SK-N-SH (cell line): Measurements from ENCODE around the gene TMEM30A. TPM values are rescaled to one million over a fixed set of nuclear protein-coding genes. Genes with fewer than 3 reads are reported as not detected.

Experiments
- CTCF ChIA-PET: fragments of 300-600, 350-600 bp; formaldehyde crosslinking; extraction: SDS; loops from one replicate; lab custom pipeline; 2021; lab: Yijun Ruan, JAX
- POLR2A ChIA-PET: fragments of 350-600 bp; sonication (Branson Sonifier 250); formaldehyde crosslinking; extraction: SDS; loops from one replicate; lab custom pipeline; 2020; ENCODE audit warnings: antibody characterized with exemption, inconsistent platforms; lab: Yijun Ruan, JAX
- DNase-seq: peaks from one replicate; pipeline ENCODE4 v3.0.0; 2012
- H2AFZ ChIP-seq: fragments of 200-600 bp; sonication (generic); 2 replicates; pipeline ENCODE4 v1.8.1; 2016; ENCODE audit warnings: antibody characterized with exemption, mild to moderate bottlenecking, low read depth
- H3F3A ChIP-seq: fragments of 200-600 bp; sonication (generic); replicated peaks from 2 replicates; pipeline ENCODE3; 2016; ENCODE audit warnings: antibody characterized with exemption, mild to moderate bottlenecking; ENCODE audit not compliant: insufficient read depth
- H3K27ac ChIP-seq, 2 experiments: fragments of 200-500 bp in 1 of 2; fragments of 200-600 bp in 1 of 2; sonication (Bioruptor generic) in 1 of 2; sonication (generic), shearing (Covaris generic) in 1 of 2; 2 replicates each; pipeline versions ENCODE4 v1.5.1 to v1.6.1; 2014 to 2016; ENCODE audit warnings: low read depth in 2 of 2, inconsistent platforms in 1 of 2, low read length in 1 of 2, mild to moderate bottlenecking in 1 of 2, mixed read lengths in 1 of 2
- H3K27me3 ChIP-seq: fragments of 200-600 bp; sonication (generic), shearing (Covaris generic); 2 replicates; pipeline ENCODE4 v1.6.1; 2016; ENCODE audit warnings: mixed run types; ENCODE audit not compliant: insufficient read depth
- H3K36me3 ChIP-seq, 2 experiments: fragments of 200-500 bp in 1 of 2; fragments of 200-600 bp in 1 of 2; sonication (Bioruptor generic) in 1 of 2; sonication (generic) in 1 of 2; replicated peaks in 1 of 2; 2 replicates each; pipeline versions ENCODE3 to v1.5.1; 2014 to 2016; ENCODE audit warnings: low read length in 1 of 2, mild to moderate bottlenecking in 1 of 2; ENCODE audit not compliant: insufficient read depth in 2 of 2, control insufficient read depth in 1 of 2
- H3K4me1 ChIP-seq, 2 experiments: fragments of 200-500 bp in 1 of 2; fragments of 200-600 bp in 1 of 2; sonication (Bioruptor generic) in 1 of 2; sonication (generic), shearing (Covaris generic) in 1 of 2; 2 replicates each; pipeline versions ENCODE4 v1.5.1 to v1.6.1; 2014 to 2016; ENCODE audit warnings: low read depth in 1 of 2, low read length in 1 of 2, mixed run types in 1 of 2; ENCODE audit not compliant: insufficient read depth in 2 of 2, control insufficient read depth in 1 of 2
- H3K4me2 ChIP-seq: fragments of 200-600 bp; sonication (generic), shearing (Covaris generic); 2 replicates; pipeline ENCODE4 v1.6.1; 2017; ENCODE audit warnings: mixed run types
- H3K4me3 ChIP-seq, 2 experiments: fragments of 200-500 bp in 1 of 2; fragments of 200-600 bp in 1 of 2; sonication (Bioruptor generic) in 1 of 2; sonication (generic), shearing (Covaris generic) in 1 of 2; 2 replicates each; pipeline versions ENCODE4 v1.5.1 to v1.8.1; 2014 to 2016; ENCODE audit warnings: low read depth in 2 of 2, inconsistent platforms in 1 of 2, low read length in 1 of 2, mild to moderate bottlenecking in 1 of 2, mixed read lengths in 1 of 2, moderate library complexity in 1 of 2
- H3K79me2 ChIP-seq: fragments of 200-600 bp; sonication (generic); 2 replicates; pipeline ENCODE4 v1.8.1; 2017; ENCODE audit warnings: mild to moderate bottlenecking; ENCODE audit not compliant: insufficient read depth
- H3K9ac ChIP-seq: fragments of 200-600 bp; sonication (generic); 2 replicates; pipeline ENCODE4 v1.6.1; 2017; ENCODE audit warnings: mixed run types
- H3K9me2 ChIP-seq: fragments of 200-600 bp; sonication (generic); 2 replicates; pipeline ENCODE4 v1.6.1; 2017; ENCODE audit warnings: mixed run types
- H3K9me3 ChIP-seq: fragments of 200-600 bp; sonication (generic); 2 replicates; pipeline ENCODE4 v1.6.1; 2017; ENCODE audit warnings: mixed run types, mild to moderate bottlenecking, moderate library complexity
- H4K20me1 ChIP-seq: fragments of 200-600 bp; sonication (generic); 2 replicates; pipeline ENCODE4 v1.6.1; 2017; ENCODE audit warnings: mild to moderate bottlenecking, mixed run types; ENCODE audit not compliant: insufficient read depth
- CTCF ChIP-seq: fragments of 200-600 bp; sonication (generic); IDR thresholded peaks from 2 replicates; pipeline ENCODE4 v1.6.1; 2017; ENCODE audit warnings: antibody characterized with exemption, mild to moderate bottlenecking, moderate library complexity
- FOSL2 ChIP-seq: IDR thresholded peaks from 2 replicates; pipeline ENCODE4 v1.4.0; 2012; ENCODE audit warnings: low read depth, mild to moderate bottlenecking, moderate library complexity, borderline replicate concordance
- FOXM1 ChIP-seq: IDR thresholded peaks from 2 replicates; pipeline ENCODE4 v1.4.0; 2012; ENCODE audit warnings: low read depth, mild to moderate bottlenecking
- IRF3 ChIP-seq: fragments of 150-350 bp; IDR thresholded peaks from 2 replicates; pipeline ENCODE4 v1.6.1; 2016; ENCODE audit warnings: mild to moderate bottlenecking, low read depth, low read length
- MAX ChIP-seq: IDR thresholded peaks from 2 replicates; pipeline ENCODE4 v1.4.0; 2012; ENCODE audit warnings: low read depth
- MEF2A ChIP-seq: IDR thresholded peaks from 2 replicates; pipeline ENCODE4 v1.4.0; 2012; ENCODE audit warnings: low read depth, borderline replicate concordance
- NFIC ChIP-seq: IDR thresholded peaks from 2 replicates; pipeline ENCODE4 v1.4.0; 2012; ENCODE audit warnings: borderline replicate concordance
- NRF1 ChIP-seq: IDR thresholded peaks from 2 replicates; pipeline ENCODE4 v1.6.1; 2012; ENCODE audit warnings: low read depth, mild to moderate bottlenecking, low read length
- PBX3 ChIP-seq: IDR thresholded peaks from 2 replicates; pipeline ENCODE4; 2012
- POLR2AphosphoS5 ChIP-seq: IDR thresholded peaks from 2 replicates; pipeline ENCODE4 v1.6.1; 2012; ENCODE audit warnings: low read depth, low read length
- SIN3A ChIP-seq: IDR thresholded peaks from 2 replicates; pipeline ENCODE4 v1.6.1; 2012; ENCODE audit warnings: low read depth, mild to moderate bottlenecking, low read length, moderate library complexity, borderline replicate concordance
- SMC3 ChIP-seq: IDR thresholded peaks from 2 replicates; pipeline ENCODE4 v1.6.1; 2012; ENCODE audit warnings: low read depth, low read length, improper control_type of control experiment
- TCF12 ChIP-seq: IDR thresholded peaks from 2 replicates; pipeline ENCODE4 v1.4.0; 2012
- USF2 ChIP-seq: fragments of 150-350 bp; IDR thresholded peaks from 2 replicates; pipeline ENCODE4 v1.6.1; 2017; ENCODE audit warnings: antibody characterized with exemption, low read length, low read depth, borderline replicate concordance
- whole genome bisulfite sequencing: methylation state at CpG from one replicate; pipeline ENCODE4 v1.1.6; 2017; ENCODE audit warnings: low lambda C conversion rate; 5-methylcytosine and 5-hydroxymethylcytosine counted together
- polyA plus RNA-seq, 3 experiments: library from polyadenylated mRNA; depleted of rRNA; stranded (reverse); fragments of >200 nt; gene quantifications; 2 replicates each; pipeline ENCODE4 v1.2.3, GENCODE V29; 2012

The TMEM30A gene
- polyA plus RNA-seq, 1 of the 3 experiments (the other 2 are of a cell fraction) = 22.8 TPM

GRCh38 chr6:75283907-75284631 is 523 bp downstream of the TMEM30A start:
- Histone ChIP-seq H3K4me1 (peaks cover 14 to 17% of the 10 kb centered on the region in 2 experiments; a peak in 3 of 4 replicates), H2AFZ (peak overlapping the region; percentile 66), H3K9me3 (no peaks in the 10 kb centered on the region), H3K9ac (peak overlapping the region; percentile 88), H3K36me3 (peaks cover 0 to 8% of the 10 kb centered on the region in 2 experiments), H3K4me3 (peak overlapping the region; percentile 83 to 88), H3K27me3 (no peaks in the 10 kb centered on the region), H3K79me2 (peaks cover 67% of the 10 kb centered on the region), H3K4me2 (peak overlapping the region; percentile 82), H3K27ac (peak overlapping the region; percentile 83 to 90), H4K20me1 (peaks cover 44% of the 10 kb centered on the region), H3F3A (peaks cover 7% of the 10 kb centered on the region), H3K9me2 (no peaks in the 10 kb centered on the region)
- under 1% methylated on average over 30 of the region's 36 CpGs for WGBS
- POLR2A ChIA-PET = no interaction called here
- CTCF ChIA-PET = interaction anchor here (0.6 to 1.6 kb wide), 5 partner anchors 13 to 66 kb away, joined by 3 to 5 read pairs (median 3); no protein-coding TSS in a partner anchor
- peak; percentile 53 for DNase-seq
- TF ChIP-seq MEF2A (no peak), SMC3 (no peak), POLR2AphosphoS5 (no peak), USF2 (no peak), TCF12 (no peak), NFIC (0 out of 2 replicates have a peak, but pooled peaks have one; percentile 12)

GRCh38 chr6:75282706-75283105 is 1.9 kb downstream of the TMEM30A start:
- Histone ChIP-seq H3K4me2 (peak overlapping the region; percentile 82), H3K36me3 (peaks cover 0 to 8% of the 10 kb centered on the region in 2 experiments), H3F3A (peaks cover 7% of the 10 kb centered on the region), H2AFZ (no peak overlapping the region), H3K79me2 (peaks cover 80% of the 10 kb centered on the region), H3K4me3 (peak overlapping the region; percentile 83 to 88), H3K4me1 (peaks cover 22 to 23% of the 10 kb centered on the region in 2 experiments), H4K20me1 (peaks cover 44% of the 10 kb centered on the region), H3K9ac (peak overlapping the region; percentile 88), H3K9me3 (no peaks in the 10 kb centered on the region), H3K27ac (no peak overlapping the region; a peak in 1 of 4 replicates), H3K9me2 (no peaks in the 10 kb centered on the region), H3K27me3 (no peaks in the 10 kb centered on the region)
- TF ChIP-seq FOXM1 (no peak), NRF1 (no peak), USF2 (no peak)
- no peak for DNase-seq
- POLR2A ChIA-PET = no interaction called here
- CTCF ChIA-PET = interaction anchor here (0.7 to 5.9 kb wide), 2 partner anchors 15 to 405 kb away, joined by 3 to 51 read pairs; no protein-coding TSS in a partner anchor
- WGBS = 43% methylated on average over 2 of the region's 2 CpGs

- Histone ChIP-seq H3F3A (peaks cover 9% of the 10 kb centered on the region), H4K20me1 (peaks cover 48% of the 10 kb centered on the region), H3K9me3 (no peaks in the 10 kb centered on the region), H3K27me3 (no peaks in the 10 kb centered on the region), H3K9me2 (no peaks in the 10 kb centered on the region), H3K4me3 (peak overlapping the region; percentile 55 to 83; a peak in 2 of 4 replicates), H2AFZ (no peak overlapping the region), H3K79me2 (peaks cover 91% of the 10 kb centered on the region), H3K9ac (peak overlapping the region; percentile 88), H3K36me3 (peaks cover 0 to 8% of the 10 kb centered on the region in 2 experiments), H3K4me2 (peak overlapping the region; percentile 82), H3K27ac (0 out of 4 replicates have a peak overlapping the region, but pooled peaks of 1 of the 2 experiments have one; percentile 5), H3K4me1 (peaks cover 22 to 26% of the 10 kb centered on the region in 2 experiments)
- POLR2A ChIA-PET = no interaction called here
- DNase-seq = no peak
- CTCF ChIA-PET = interaction anchor here (5.9 kb wide), 1 partner anchor 14 kb away, joined by 51 read pairs; no protein-coding TSS in a partner anchor
- no peak for TF ChIP-seq FOSL2
- TF ChIP-seq CTCF = no peak
- TF ChIP-seq MAX = no peak
- no peak for TF ChIP-seq FOXM1
- TF ChIP-seq PBX3 = no peak
- TF ChIP-seq IRF3 = no peak
- TF ChIP-seq SIN3A = no peak
These were observed 2.9 kb downstream of the TMEM30A start for GRCh38 chr6:75281653-75282052.
